H9 (cell line): Measurements from ENCODE around the gene MISP3. TPM values are rescaled to one million over a fixed set of nuclear protein-coding genes. Genes with fewer than 3 reads are reported as not detected.

Experiments
- DNase-seq: peaks from one replicate; pipeline ENCODE4 v3.0.0-alpha.2; 2017
- H2AFZ ChIP-seq: one replicate; pipeline ENCODE4 v1.6.1; 2013; ENCODE audit warnings: mild to moderate bottlenecking, low read length, control low read depth, moderate library complexity
- H2AK5ac ChIP-seq: 2 replicates; pipeline ENCODE4 v1.6.1; 2013; ENCODE audit warnings: low read length, control low read depth, mixed read lengths; ENCODE audit not compliant: insufficient read length
- H2BK120ac ChIP-seq: one replicate; pipeline ENCODE4 v1.6.1; 2013; ENCODE audit warnings: low read depth, mild to moderate bottlenecking, low read length, control low read depth, inconsistent platforms; ENCODE audit not compliant: poor library complexity, severe bottlenecking
- H2BK12ac ChIP-seq: 2 replicates; pipeline ENCODE4 v1.6.1; 2013; ENCODE audit warnings: low read length, control low read depth, mixed read lengths, low read depth; ENCODE audit not compliant: insufficient read length
- H2BK15ac ChIP-seq: 2 replicates; pipeline ENCODE4 v1.6.1; 2013; ENCODE audit warnings: low read depth, low read length, control low read depth
- H2BK20ac ChIP-seq: one replicate; pipeline ENCODE4 v1.6.1; 2013; ENCODE audit warnings: low read depth, mild to moderate bottlenecking, low read length, control low read depth, inconsistent platforms; ENCODE audit not compliant: poor library complexity, severe bottlenecking
- H2BK5ac ChIP-seq: 2 replicates; pipeline ENCODE4 v1.6.1; 2013; ENCODE audit warnings: low read length, control low read depth, mixed read lengths; ENCODE audit not compliant: insufficient read length
- H3K14ac ChIP-seq: 2 replicates; pipeline ENCODE4 v1.6.1; 2013; ENCODE audit warnings: low read length, control low read depth; ENCODE audit not compliant: insufficient read depth
- H3K18ac ChIP-seq: 2 replicates; pipeline ENCODE4 v1.6.1; 2013; ENCODE audit warnings: low read depth, mild to moderate bottlenecking, mixed read lengths, low read length, control low read depth; ENCODE audit not compliant: insufficient read length
- H3K23ac ChIP-seq: 2 replicates; pipeline ENCODE4 v1.6.1; 2013; ENCODE audit warnings: low read length, control low read depth, mixed read lengths, low read depth; ENCODE audit not compliant: insufficient read length
- H3K23me2 ChIP-seq: 2 replicates; pipeline ENCODE4 v1.6.1; 2013; ENCODE audit warnings: low read depth, mild to moderate bottlenecking, mixed read lengths, low read length, control low read depth; ENCODE audit not compliant: insufficient read length, poor library complexity, severe bottlenecking
- H3K27ac ChIP-seq: 2 replicates; pipeline ENCODE4 v1.5.1; 2013; ENCODE audit warnings: low read length, control low read depth, mixed read lengths, low read depth; ENCODE audit not compliant: insufficient read length
- H3K27me3 ChIP-seq: 2 replicates; pipeline ENCODE4 v1.6.1; 2013; ENCODE audit warnings: low read length, control low read depth, inconsistent platforms; ENCODE audit not compliant: insufficient read depth
- H3K4ac ChIP-seq: 2 replicates; pipeline ENCODE4 v1.6.1; 2013; ENCODE audit warnings: low read depth, mild to moderate bottlenecking, control low read depth, inconsistent platforms, low read length, moderate library complexity
- H3K4me1 ChIP-seq: 2 replicates; pipeline ENCODE4 v1.6.1; 2013; ENCODE audit warnings: low read length, control low read depth, inconsistent platforms; ENCODE audit not compliant: insufficient read depth
- H3K4me2 ChIP-seq: 2 replicates; pipeline ENCODE4 v1.6.1; 2013; ENCODE audit warnings: low read length, control low read depth, mixed read lengths; ENCODE audit not compliant: insufficient read length, insufficient read depth
- H3K56ac ChIP-seq: 2 replicates; pipeline ENCODE4 v1.6.1; 2013; ENCODE audit warnings: low read depth, mild to moderate bottlenecking, mixed read lengths, low read length, control low read depth; ENCODE audit not compliant: insufficient read length
- H3K79me1 ChIP-seq: 2 replicates; pipeline ENCODE4 v1.6.1; 2013; ENCODE audit warnings: low read depth, mild to moderate bottlenecking, moderate library complexity, low read length, control low read depth, inconsistent platforms; ENCODE audit not compliant: insufficient read depth, poor library complexity, severe bottlenecking
- H3K79me2 ChIP-seq: 2 replicates; pipeline ENCODE4 v1.6.1; 2013; ENCODE audit warnings: low read length, control low read depth, inconsistent platforms; ENCODE audit not compliant: insufficient read depth
- H3K9ac ChIP-seq: 2 replicates; pipeline ENCODE4 v1.6.1; 2013; ENCODE audit warnings: low read length, control low read depth, mixed read lengths; ENCODE audit not compliant: insufficient read length; ENCODE audit errors: extremely low read depth
- H3K9me3 ChIP-seq: one replicate; pipeline ENCODE4 v1.6.1; 2013; ENCODE audit warnings: low read depth, low read length, inconsistent platforms; ENCODE audit not compliant: control insufficient read depth
- H3T11ph ChIP-seq: one replicate; pipeline ENCODE4 v1.6.1; 2013; ENCODE audit warnings: mild to moderate bottlenecking, low read length, control low read depth, inconsistent platforms
- H4K20me1 ChIP-seq: one replicate; pipeline ENCODE4 v1.6.1; 2013; ENCODE audit not compliant: control insufficient read depth, insufficient read length, insufficient read depth
- H4K5ac ChIP-seq: 2 replicates; pipeline ENCODE4 v1.6.1; 2013; ENCODE audit warnings: low read depth, mild to moderate bottlenecking, mixed read lengths, low read length, control low read depth; ENCODE audit not compliant: insufficient read length
- H4K8ac ChIP-seq: replicated peaks from 2 replicates; pipeline ENCODE4 v1.6.1; 2013; ENCODE audit warnings: low read length, control low read depth, mixed read lengths, low read depth; ENCODE audit not compliant: insufficient read length
- H4K91ac ChIP-seq: 2 replicates; pipeline ENCODE4 v1.6.1; 2013; ENCODE audit warnings: low read depth, mild to moderate bottlenecking, moderate library complexity, mixed read lengths, low read length, control low read depth; ENCODE audit not compliant: insufficient read length
- H3K27ac Mint-ChIP-seq, 3 experiments: 2 replicates in 2 of 3; 3 replicates in 1 of 3; pipeline ENCODE4 v1.8.0; 2020 to 2021; ENCODE audit warnings: mixed read lengths in 3 of 3, mild to moderate bottlenecking in 1 of 3, moderate library complexity in 1 of 3
- H3K27me3 Mint-ChIP-seq: 2 replicates; pipeline ENCODE4 v1.8.0; 2021; ENCODE audit warnings: low read depth, mild to moderate bottlenecking, moderate library complexity, mixed read lengths
- H3K36me3 Mint-ChIP-seq, 3 experiments: 2 replicates in 2 of 3; 3 replicates in 1 of 3; pipeline ENCODE4 v1.8.0; 2020 to 2021; ENCODE audit warnings: low read depth in 3 of 3, mixed read lengths in 3 of 3; ENCODE audit not compliant: insufficient read depth in 1 of 3
- H3K4me1 Mint-ChIP-seq, 2 experiments: 2 replicates each; pipeline ENCODE4 v1.8.0; 2020; ENCODE audit warnings: mixed read lengths in 2 of 2
- H3K4me3 Mint-ChIP-seq, 2 experiments: 2 replicates in 1 of 2; 3 replicates in 1 of 2; pipeline ENCODE4 v1.8.0; 2020 to 2021; ENCODE audit warnings: mild to moderate bottlenecking in 2 of 2, mixed read lengths in 2 of 2, moderate library complexity in 1 of 2
- H3K9me3 Mint-ChIP-seq, 2 experiments: 2 replicates in 1 of 2; 3 replicates in 1 of 2; pipeline ENCODE4 v1.8.0; 2020; ENCODE audit warnings: mild to moderate bottlenecking in 2 of 2, mixed read lengths in 2 of 2, moderate library complexity in 1 of 2
- WGBS: extraction: QIAGEN DNeasy Blood & Tissue Kit; methylation state at CpG from one replicate; pipeline ENCODE4 v1.1.7; 2013; ENCODE audit warnings: missing lambda C conversion rate, low lambda C conversion rate, mixed read lengths; ENCODE audit not compliant: insufficient read length; ENCODE audit errors: extremely low coverage; 5-methylcytosine and 5-hydroxymethylcytosine counted together
- total RNA-seq: library from RNA; stranded (reverse); gene quantifications from 2 replicates; pipeline ENCODE4 v1.2.1, GENCODE V29; 2021
- TF ChIP-seq, protein P1 (sequence below): fragments of 200-600 bp; sonication (generic); conservative IDR thresholded peaks from 3 replicates; pipeline ENCODE4 v1.8.0; 2021; ENCODE audit warnings: antibody characterized with exemption, mild to moderate bottlenecking

Gene MISP3
- total RNA-seq, 1 experiment from 2014 or later = 0.26 TPM

GRCh38 chr19:14110650-14111049, 38.1 kb downstream of the MISP3 start:
- H4K8ac ChIP-seq = no peak overlapping the region
- no peak overlapping the region for H3K14ac ChIP-seq
- no peak overlapping the region for H3K18ac ChIP-seq
- no peak overlapping the region for H3K9ac ChIP-seq
- H2BK5ac ChIP-seq = no peak overlapping the region
- H3K4ac ChIP-seq = no peak overlapping the region
- no peaks in the 10 kb centered on the region for H3K79me2 ChIP-seq
- H3K4me2 ChIP-seq = no peak overlapping the region
- no peaks in the 10 kb centered on the region for H3K27me3 Mint-ChIP-seq
- H3K9me3 Mint-ChIP-seq = no peaks in the 10 kb centered on the region
- no peak overlapping the region for H2BK20ac ChIP-seq
- H3K23me2 ChIP-seq = no peaks in the 10 kb centered on the region
- H3K4me1 ChIP-seq = peaks cover 7% of the 10 kb centered on the region; the same call in 1 of the 2 replicates
- no peak overlapping the region for H2AK5ac ChIP-seq
- no peaks in the 10 kb centered on the region for H4K20me1 ChIP-seq
- no peak overlapping the region for H2AFZ ChIP-seq
- H3K23ac ChIP-seq = no peak overlapping the region
- H2BK15ac ChIP-seq = no peak overlapping the region
- peaks cover 0 to 5% (median 3%) of the 10 kb centered on the region in 3 experiments; a peak in 1 of 7 replicates for H3K36me3 Mint-ChIP-seq
- H2BK12ac ChIP-seq = no peak overlapping the region
- no peak overlapping the region for H3K4me3 Mint-ChIP-seq
- H3K27ac ChIP-seq = no peak overlapping the region
- H3K79me1 ChIP-seq = no peaks in the 10 kb centered on the region
- no peak overlapping the region for H2BK120ac ChIP-seq
- H3K27ac Mint-ChIP-seq = peak overlapping the region in 1 of 3 experiments; percentile 73; a peak in 1 of 7 replicates
- H3K4me1 Mint-ChIP-seq = peaks cover 22 to 24% of the 10 kb centered on the region in 2 experiments
- no peak overlapping the region for H3K56ac ChIP-seq
- no peak for DNase-seq
- no peak overlapping the region for H3T11ph ChIP-seq
- H4K5ac ChIP-seq = no peak overlapping the region
- no peaks in the 10 kb centered on the region for H3K27me3 ChIP-seq
- no peaks in the 10 kb centered on the region for H3K9me3 ChIP-seq
- no CpG with 5 or more reads among the region's 2 CpGs for WGBS
- no peak overlapping the region for H4K91ac ChIP-seq
- TF ChIP-seq, protein P1, sequence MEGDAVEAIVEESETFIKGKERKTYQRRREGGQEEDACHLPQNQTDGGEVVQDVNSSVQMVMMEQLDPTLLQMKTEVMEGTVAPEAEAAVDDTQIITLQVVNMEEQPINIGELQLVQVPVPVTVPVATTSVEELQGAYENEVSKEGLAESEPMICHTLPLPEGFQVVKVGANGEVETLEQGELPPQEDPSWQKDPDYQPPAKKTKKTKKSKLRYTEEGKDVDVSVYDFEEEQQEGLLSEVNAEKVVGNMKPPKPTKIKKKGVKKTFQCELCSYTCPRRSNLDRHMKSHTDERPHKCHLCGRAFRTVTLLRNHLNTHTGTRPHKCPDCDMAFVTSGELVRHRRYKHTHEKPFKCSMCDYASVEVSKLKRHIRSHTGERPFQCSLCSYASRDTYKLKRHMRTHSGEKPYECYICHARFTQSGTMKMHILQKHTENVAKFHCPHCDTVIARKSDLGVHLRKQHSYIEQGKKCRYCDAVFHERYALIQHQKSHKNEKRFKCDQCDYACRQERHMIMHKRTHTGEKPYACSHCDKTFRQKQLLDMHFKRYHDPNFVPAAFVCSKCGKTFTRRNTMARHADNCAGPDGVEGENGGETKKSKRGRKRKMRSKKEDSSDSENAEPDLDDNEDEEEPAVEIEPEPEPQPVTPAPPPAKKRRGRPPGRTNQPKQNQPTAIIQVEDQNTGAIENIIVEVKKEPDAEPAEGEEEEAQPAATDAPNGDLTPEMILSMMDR = no peak
